B cell (primary cell): Measurements from ENCODE around the gene GSTA3. TPM values are rescaled to one million over a fixed set of nuclear protein-coding genes. Genes with fewer than 3 reads are reported as not detected.

Experiments used
- ATAC-seq: fragments of 200-7000 bp; cut with Tn5 transposase; one replicate; pipeline ENCODE4 v1.10.0; 2021; ENCODE audit warnings: low read depth, mild to moderate bottlenecking, moderate number of reproducible peaks, moderate library complexity
- CTCF ChIA-PET: fragments of 350-600 bp; sonication (Branson Sonifier 250); formaldehyde crosslinking; loops from one replicate; lab custom pipeline; 2021; ENCODE audit warnings: antibody characterized with exemption, inconsistent platforms; lab: Charles Lee
- POLR2A ChIA-PET: fragments of 350-600 bp; sonication (Branson Sonifier 250); formaldehyde crosslinking; loops from one replicate; lab custom pipeline; 2021; ENCODE audit warnings: antibody characterized with exemption; lab: Charles Lee
- DNase-seq: peaks from one replicate; pipeline ENCODE4 v3.0.0; 2013
- H2AFZ ChIP-seq: 2 replicates; pipeline ENCODE4 v1.6.1; 2012; ENCODE audit warnings: mild to moderate bottlenecking, low read depth, low read length; ENCODE audit not compliant: insufficient read depth, poor library complexity, severe bottlenecking
- H3K27ac ChIP-seq, 2 donors: 1 replicate in 1 of 2; 2 replicates in 1 of 2; pipeline ENCODE4 v1.5.1; 2012 to 2013; ENCODE audit warnings: low read length in 2 of 2, mild to moderate bottlenecking in 2 of 2, moderate library complexity in 1 of 2
- H3K27me3 ChIP-seq, 4 experiments: fragments of 200-600 bp in 1 of 4; sonication (generic) in 1 of 4; replicated peaks in 1 of 4; 1 replicate in 2 of 4; 2 replicates in 2 of 4; pipeline versions ENCODE4 v1.6.1 to v1.7.0; 2013 to 2016; ENCODE audit warnings: low read length in 3 of 4, mild to moderate bottlenecking in 2 of 4, mixed read lengths in 1 of 4, moderate library complexity in 1 of 4; ENCODE audit not compliant: insufficient read depth in 4 of 4, control insufficient read depth in 3 of 4; ENCODE audit errors: control extremely low read depth in 1 of 4
- H3K36me3 ChIP-seq, 2 experiments: replicated peaks in 1 of 2; 1 replicate in 1 of 2; 2 replicates in 1 of 2; pipeline versions ENCODE4 v1.6.1 to v1.7.1; 2013; ENCODE audit warnings: low read length in 1 of 2; ENCODE audit not compliant: insufficient read depth in 2 of 2, control insufficient read depth in 1 of 2; ENCODE audit errors: control extremely low read depth in 1 of 2, extremely low read depth in 1 of 2
- H3K4me1 ChIP-seq, 2 donors: fragments of 200-600 bp in 1 of 2; sonication (generic) in 1 of 2; 1 replicate in 1 of 2; 2 replicates in 1 of 2; pipeline versions ENCODE4 v1.5.1 to v1.6.1; 2013 to 2017; ENCODE audit warnings: low read length in 2 of 2; ENCODE audit not compliant: control insufficient read depth in 2 of 2, insufficient read depth in 2 of 2
- H3K4me2 ChIP-seq: replicated peaks from 2 replicates; pipeline ENCODE3; 2012; ENCODE audit warnings: mild to moderate bottlenecking, low read depth, low read length; ENCODE audit not compliant: poor library complexity, severe bottlenecking
- H3K4me3 ChIP-seq, 5 experiments: fragments of 200-600 bp in 1 of 5; sonication (generic) in 1 of 5; 1 replicate in 3 of 5; 2 replicates in 2 of 5; pipeline versions ENCODE4 v1.5.1 to v1.7.0; 2011 to 2016; ENCODE audit warnings: low read length in 4 of 5, mild to moderate bottlenecking in 4 of 5, low read depth in 2 of 5, control low read depth in 1 of 5, moderate library complexity in 1 of 5; ENCODE audit not compliant: insufficient read depth in 1 of 5; ENCODE audit errors: control extremely low read depth in 1 of 5, extremely low read depth in 1 of 5
- H3K79me2 ChIP-seq: fragments of 200-600 bp; sonication (generic); one replicate; pipeline ENCODE4 v1.6.0; 2016; ENCODE audit warnings: low read length; ENCODE audit not compliant: control insufficient read depth, insufficient read depth
- H3K9ac ChIP-seq: fragments of 200-600 bp; sonication (generic); 2 replicates; pipeline ENCODE4 v1.6.1; 2017; ENCODE audit warnings: mild to moderate bottlenecking, low read length, moderate library complexity
- H3K9me3 ChIP-seq, 3 donors: one replicate each; pipeline versions ENCODE4 v1.6.1 to v1.7.1; 2013; ENCODE audit warnings: low read length in 2 of 3; ENCODE audit not compliant: control insufficient read depth in 2 of 3, insufficient read depth in 1 of 3; ENCODE audit errors: control extremely low read depth in 1 of 3
- H4K20me1 ChIP-seq: 2 replicates; pipeline ENCODE4 v1.6.0; 2012; ENCODE audit warnings: mild to moderate bottlenecking, low read length; ENCODE audit not compliant: insufficient read depth, control insufficient read depth, poor library complexity, severe bottlenecking
- H3K27ac Mint-ChIP-seq: one replicate; pipeline ENCODE4 v1.8.0; 2021; ENCODE audit warnings: mixed read lengths
- H3K27me3 Mint-ChIP-seq: one replicate; pipeline ENCODE4 v1.8.0; 2021; ENCODE audit warnings: mixed read lengths
- H3K4me1 Mint-ChIP-seq: one replicate; pipeline ENCODE4 v1.8.0; 2021; ENCODE audit warnings: mixed read lengths
- H3K4me3 Mint-ChIP-seq: one replicate; pipeline ENCODE4 v1.8.0; 2021; ENCODE audit warnings: mixed read lengths
- H3K9me3 Mint-ChIP-seq: one replicate; pipeline ENCODE4 v1.8.0; 2022; ENCODE audit warnings: mixed read lengths; ENCODE audit not compliant: insufficient read depth
- EZH2 ChIP-seq: IDR thresholded peaks from 2 replicates; pipeline ENCODE4 v1.6.1; 2012; ENCODE audit warnings: borderline replicate concordance, low read depth, mild to moderate bottlenecking, moderate library complexity, low read length; ENCODE audit not compliant: insufficient read depth, poor library complexity, severe bottlenecking
- WGBS: methylation state at CpG from one replicate; pipeline ENCODE4 v1.1.5; 2013; ENCODE audit warnings: missing lambda C conversion rate; ENCODE audit not compliant: insufficient coverage; 5-methylcytosine and 5-hydroxymethylcytosine counted together
- intact Hi-C: fragments of 100-400 bp; cut with micrococcal nuclease; formaldehyde crosslinking; loops from one replicate; pipeline ENCODE4 v1.10.0; 2022
- polyA plus RNA-seq: library from polyadenylated mRNA; depleted of rRNA; stranded (reverse); fragments of >200 nt; gene quantifications from 2 replicates; pipeline ENCODE4 v1.2.3, GENCODE V29; 2012
- total RNA-seq, 2 donors: library from RNA; stranded (reverse); fragments of 120-200 nt in 1 of 2; gene quantifications; 1 replicate in 1 of 2; 2 replicates in 1 of 2; pipeline versions ENCODE4 v1.2.3 to v1.2.4, GENCODE V29; 2013 to 2022
- TF ChIP-seq, protein P1 (sequence below): fragments of 200-600 bp; IDR thresholded peaks from one replicate; pipeline ENCODE4 v1.8.0; 2022; ENCODE audit warnings: antibody characterized with exemption, mild to moderate bottlenecking

The GSTA3 gene
- total and polyA plus RNA-seq, 2 donors (not counting 1 experiment from before 2014, with no cell fraction given) = not detected

DNA sequence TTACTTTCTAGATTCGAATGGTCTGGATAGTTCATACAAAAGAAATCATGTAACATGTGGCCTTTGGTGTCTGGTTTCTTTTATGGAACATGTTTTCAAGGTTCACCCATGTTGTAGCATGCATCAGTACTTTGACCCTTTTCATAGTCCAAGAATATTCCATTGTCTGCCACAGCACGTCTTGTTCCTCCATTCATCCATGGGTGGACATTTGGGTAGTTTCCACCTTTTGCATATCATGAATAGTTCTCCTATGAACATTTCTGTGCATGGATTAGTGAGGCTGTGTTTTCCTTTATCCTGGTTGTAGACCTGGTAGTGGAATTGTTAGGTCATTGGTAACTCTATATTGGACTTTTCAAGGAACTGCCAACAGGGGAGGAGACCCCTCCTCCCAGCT, 31.7 kb downstream of the GSTA3 start:
- H3K36me3 ChIP-seq = no peaks in the 10 kb centered on the region
- peaks cover 0 to 4% (median 0%) of the 10 kb centered on the region in 3 donors for H3K9me3 ChIP-seq
- TF ChIP-seq EZH2 = no peak
- TF ChIP-seq, protein P1, sequence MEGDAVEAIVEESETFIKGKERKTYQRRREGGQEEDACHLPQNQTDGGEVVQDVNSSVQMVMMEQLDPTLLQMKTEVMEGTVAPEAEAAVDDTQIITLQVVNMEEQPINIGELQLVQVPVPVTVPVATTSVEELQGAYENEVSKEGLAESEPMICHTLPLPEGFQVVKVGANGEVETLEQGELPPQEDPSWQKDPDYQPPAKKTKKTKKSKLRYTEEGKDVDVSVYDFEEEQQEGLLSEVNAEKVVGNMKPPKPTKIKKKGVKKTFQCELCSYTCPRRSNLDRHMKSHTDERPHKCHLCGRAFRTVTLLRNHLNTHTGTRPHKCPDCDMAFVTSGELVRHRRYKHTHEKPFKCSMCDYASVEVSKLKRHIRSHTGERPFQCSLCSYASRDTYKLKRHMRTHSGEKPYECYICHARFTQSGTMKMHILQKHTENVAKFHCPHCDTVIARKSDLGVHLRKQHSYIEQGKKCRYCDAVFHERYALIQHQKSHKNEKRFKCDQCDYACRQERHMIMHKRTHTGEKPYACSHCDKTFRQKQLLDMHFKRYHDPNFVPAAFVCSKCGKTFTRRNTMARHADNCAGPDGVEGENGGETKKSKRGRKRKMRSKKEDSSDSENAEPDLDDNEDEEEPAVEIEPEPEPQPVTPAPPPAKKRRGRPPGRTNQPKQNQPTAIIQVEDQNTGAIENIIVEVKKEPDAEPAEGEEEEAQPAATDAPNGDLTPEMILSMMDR = no peak
- DNase-seq = no peak
- peaks cover 9% of the 10 kb centered on the region for H3K27me3 Mint-ChIP-seq
- WGBS = no CpG with 5 or more reads among the region's 2 CpGs
- CTCF ChIA-PET = no interaction called here
- H3K4me2 ChIP-seq = no peak overlapping the region
- H3K27me3 ChIP-seq = no peaks in the 10 kb centered on the region
- no peak overlapping the region for H3K4me3 ChIP-seq
- no peaks in the 10 kb centered on the region for H4K20me1 ChIP-seq
- H3K4me3 Mint-ChIP-seq = no peak overlapping the region
- intact Hi-C loops = no loop called here
- peaks cover 3% of the 10 kb centered on the region for H3K4me1 Mint-ChIP-seq
- H3K9ac ChIP-seq = no peak overlapping the region
- no peaks in the 10 kb centered on the region for H3K79me2 ChIP-seq
- POLR2A ChIA-PET = no interaction called here
- ATAC-seq = no peak
- no peaks in the 10 kb centered on the region for H3K9me3 Mint-ChIP-seq
- no peak overlapping the region for H3K27ac Mint-ChIP-seq
- H2AFZ ChIP-seq = no peak overlapping the region
- no peak overlapping the region for H3K27ac ChIP-seq
- H3K4me1 ChIP-seq = peaks cover 0 to 9% of the 10 kb centered on the region in 2 donors

DNA sequence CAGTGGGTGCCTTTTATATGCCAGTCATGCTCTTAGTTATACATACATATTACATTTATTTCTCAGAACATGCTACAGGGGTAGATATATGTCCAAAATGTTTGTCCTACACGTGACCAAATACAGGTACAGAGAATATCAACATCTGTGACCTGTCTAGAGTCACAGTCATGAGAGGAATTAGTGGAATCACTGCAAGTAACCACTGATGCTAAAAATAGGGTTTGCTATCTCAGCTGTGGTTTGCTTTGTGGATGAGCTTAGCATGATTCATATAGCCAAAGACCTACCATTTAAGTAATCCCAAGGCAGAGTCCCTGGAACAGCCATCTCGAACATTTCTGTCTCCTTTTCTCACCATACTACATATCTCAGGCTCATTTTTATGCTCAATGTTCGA, 32.3 kb downstream of the GSTA3 start:
- H3K27ac ChIP-seq = no peak overlapping the region
- no peaks in the 10 kb centered on the region for H3K79me2 ChIP-seq
- H3K4me2 ChIP-seq = no peak overlapping the region
- Mint-ChIP-seq H3K27me3 (peaks cover 9% of the 10 kb centered on the region), H3K27ac (no peak overlapping the region), H3K4me3 (no peak overlapping the region), H3K9me3 (no peaks in the 10 kb centered on the region), H3K4me1 (peaks cover 3% of the 10 kb centered on the region)
- H3K9me3 ChIP-seq = peaks cover 0 to 4% (median 0%) of the 10 kb centered on the region in 3 donors
- ChIA-PET POLR2A (no interaction called here), CTCF (no interaction called here)
- H3K4me3 ChIP-seq = no peak overlapping the region
- no peak for DNase-seq
- H3K36me3 ChIP-seq = no peaks in the 10 kb centered on the region
- no peak overlapping the region for H2AFZ ChIP-seq
- TF ChIP-seq, protein P1 = no peak
- no peak for TF ChIP-seq EZH2
- no peaks in the 10 kb centered on the region for H4K20me1 ChIP-seq
- ATAC-seq = no peak
- WGBS = no CpG with 5 or more reads among the region's 3 CpGs
- intact Hi-C loops = no loop called here
- no peak overlapping the region for H3K9ac ChIP-seq
- H3K4me1 ChIP-seq = peaks cover 0 to 5% of the 10 kb centered on the region in 2 donors
- no peaks in the 10 kb centered on the region for H3K27me3 ChIP-seq
